K562 (cell line): ENCODE measurements around the gene TK1. TPM values are rescaled to one million over a fixed set of nuclear protein-coding genes. Genes with fewer than 3 reads are reported as not detected.
A peak's percentile ranks its signal among the peaks of the same experiment; 100 is the strongest.

Experiments
- CREB1 ChIP-seq, 2 experiments: sonication (generic) in 1 of 2; formaldehyde crosslinking in 1 of 2; IDR thresholded peaks; 2 replicates each; pipeline versions ENCODE4 v1.6.1 to v1.8.0; 2012 to 2022; ENCODE audit warnings: inconsistent platforms in 1 of 2, mild to moderate bottlenecking in 1 of 2, missing genetic modification reagents in 1 of 2, moderate library complexity in 1 of 2
- ETV5 ChIP-seq: sonication (generic); formaldehyde crosslinking; IDR thresholded peaks from 2 replicates; pipeline ENCODE4 v1.4.0; 2020; ENCODE audit warnings: low read depth, mild to moderate bottlenecking, missing genetic modification reagents
- FIP1L1 ChIP-seq: fragments of 200-400 bp; formaldehyde crosslinking; IDR thresholded peaks from 2 replicates; pipeline ENCODE4 v1.6.1; 2018; ENCODE audit warnings: mild to moderate bottlenecking, low read depth, low read length; ENCODE audit not compliant: poor library complexity, severe bottlenecking
- HNRNPLL ChIP-seq: fragments of 200-400 bp; formaldehyde crosslinking; IDR thresholded peaks from 2 replicates; pipeline ENCODE4 v1.6.1; 2017; ENCODE audit warnings: low read length, low read depth, mild to moderate bottlenecking; ENCODE audit not compliant: poor library complexity, severe bottlenecking
- IFI16 ChIP-seq: fragments of 250-450 bp; sonication (Bioruptor Pico); IDR thresholded peaks from 2 replicates; pipeline ENCODE4 v2.1.2; 2022; ENCODE audit warnings: mild to moderate bottlenecking, inconsistent platforms
- MAX ChIP-seq: sonication (generic); formaldehyde crosslinking; IDR thresholded peaks from 2 replicates; pipeline ENCODE4 v1.9.0; 2022; ENCODE audit warnings: mild to moderate bottlenecking, missing genetic modification reagents
- MNT ChIP-seq, 2 experiments: fragments of 450-650 bp; conservative IDR thresholded peaks; 2 replicates each; pipeline ENCODE4 v1.6.1; 2017; ENCODE audit warnings: mild to moderate bottlenecking in 2 of 2, moderate library complexity in 2 of 2
- MYNN ChIP-seq, 2 experiments: sonication (generic); formaldehyde crosslinking in 1 of 2; IDR thresholded peaks; 2 replicates each; pipeline versions ENCODE4 v1.5.0 to v1.6.1; 2016 to 2020; ENCODE audit warnings: antibody characterized with exemption in 1 of 2, missing genetic modification reagents in 1 of 2
- PCBP1 ChIP-seq: fragments of 200-400 bp; formaldehyde crosslinking; IDR thresholded peaks from 2 replicates; pipeline ENCODE4 v1.6.1; 2018; ENCODE audit warnings: mild to moderate bottlenecking, low read depth, low read length; ENCODE audit not compliant: poor library complexity, severe bottlenecking
- PTBP1 ChIP-seq: fragments of 200-400 bp; formaldehyde crosslinking; IDR thresholded peaks from 2 replicates; pipeline ENCODE4 v1.6.1; 2017; ENCODE audit warnings: low read depth, low read length
- RCOR1 ChIP-seq, 2 experiments: IDR thresholded peaks; 2 replicates each; pipeline ENCODE4 v1.6.1; 2012; ENCODE audit warnings: low read depth in 2 of 2, low read length in 2 of 2, borderline replicate concordance in 1 of 2, improper control_type of control experiment in 1 of 2
- STAG1 ChIP-seq: sonication (generic); formaldehyde crosslinking; IDR thresholded peaks from 2 replicates; pipeline ENCODE4 v1.5.0; 2020; ENCODE audit warnings: missing genetic modification reagents, borderline replicate concordance
- YY1 ChIP-seq, 3 experiments: IDR thresholded peaks; 2 replicates each; pipeline ENCODE4 v1.6.1; 2011; ENCODE audit warnings: low read length in 2 of 3, mild to moderate bottlenecking in 2 of 3, moderate library complexity in 2 of 3, borderline replicate concordance in 1 of 3, control low read depth in 1 of 3, low read depth in 1 of 3; ENCODE audit not compliant: insufficient read depth in 3 of 3, insufficient replicate concordance in 2 of 3, control insufficient read depth in 1 of 3, insufficient read length in 1 of 3; ENCODE audit errors: extremely low read depth in 1 of 3
- ZKSCAN1 ChIP-seq: fragments of 150-350 bp; IDR thresholded peaks from 2 replicates; pipeline ENCODE4 v1.6.1; 2016; ENCODE audit warnings: low read depth, low read length
- ZNF175 ChIP-seq: fragments of 200-800 bp; sonication (Bioruptor generic); IDR thresholded peaks from 2 replicates; pipeline ENCODE4 v1.6.1; 2016; ENCODE audit warnings: low read depth, mild to moderate bottlenecking, missing genetic modification characterization, missing compliant biosample characterization
- ZNF449 ChIP-seq: fragments of 250-450 bp; sonication (Bioruptor Pico); IDR thresholded peaks from 2 replicates; pipeline ENCODE4 v1.8.0; 2022; ENCODE audit warnings: moderate library complexity, mild to moderate bottlenecking, inconsistent platforms
- ZNF592 ChIP-seq: fragments of 450-650 bp; IDR thresholded peaks from 2 replicates; pipeline ENCODE4 v1.6.1; 2017; ENCODE audit warnings: antibody characterized with exemption, mild to moderate bottlenecking
- ZZZ3 ChIP-seq: fragments of 450-650 bp; IDR thresholded peaks from 2 replicates; pipeline ENCODE4 v1.6.1; 2016; ENCODE audit warnings: antibody characterized with exemption, mild to moderate bottlenecking, moderate library complexity
- polyA plus RNA-seq, 8 experiments: library from polyadenylated mRNA; depleted of rRNA in 4 of 8; stranded (reverse) in 5 of 8; unstranded in 3 of 8; fragments of >200 nt; fragmentation: Nextera tagmentation in 2 of 8; fragmentation: Illumina TruSeq in 1 of 8; extraction: Ambion mirVana in 2 of 8; extraction: Trizol in 1 of 8; gene quantifications; 2 replicates each; pipeline versions ENCODE4 v1.2.1 to v1.2.3, GENCODE V29; 2011 to 2014; ENCODE audit warnings: inconsistent platforms in 1 of 8, missing spikeins in 1 of 8
- total RNA-seq, 7 experiments: library from RNA; depleted of rRNA in 6 of 7; stranded (reverse); fragments of >200 nt in 6 of 7; fragmentation: Illumina TruSeq in 2 of 7; extraction: Trizol in 2 of 7; gene quantifications; 2 replicates each; pipeline versions ENCODE4 v1.2.1 to v1.2.3, GENCODE V29; 2011 to 2021; ENCODE audit warnings: low replicate concordance in 1 of 7

The TK1 gene
- total and polyA plus RNA-seq, 9 of the 15 experiments (the other 6 are each of a cell fraction or from before 2014, with no cell fraction given): 8.4 to 280 (median 103) TPM

GRCh38 chr17:78176548-78177025 is 10.3 kb downstream of the TK1 start (continued):
- TF ChIP-seq ZNF449 (no peak), MYNN (IDR thresholded peaks at IDR 0.05) (peak; percentile 69), MYNN (CRISPR knock-in tag; IDR thresholded peaks at IDR 0.05) (no peak), ZNF592 (peak; percentile 44; the same call in 1 of the 2 replicates), HNRNPLL (no peak), MNT (conservative IDR thresholded peaks at IDR 0.05) (peak in 1 of 2 experiments; percentile 39; a peak in 1 of 4 replicates), YY1 (IDR thresholded peaks at IDR 0.05; ENCODE audit: borderline replicate concordance in 1 of 3, control insufficient read depth in 1 of 3, extremely low read depth in 1 of 3, insufficient read depth in 3 of 3, insufficient read length in 1 of 3, insufficient replicate concordance in 2 of 3, low read depth in 1 of 3, low read length in 2 of 3) (peak in 2 of 3 experiments; percentile 66 to 81), IFI16 (CRISPR knock-in tag) (no peak), CREB1 (IDR thresholded peaks at IDR 0.05) (no peak; the same call in 1 of the 2 replicates), CREB1 (CRISPR knock-in tag; IDR thresholded peaks at IDR 0.05) (peak; percentile 48; the same call in 1 of the 2 replicates), PTBP1 (peak; percentile 28; the same call in 1 of the 2 replicates), ZNF175 (CRISPR knock-in tag) (no peak), ZZZ3 (no peak), STAG1 (CRISPR knock-in tag) (peak; percentile 62; the same call in 1 of the 2 replicates), ZKSCAN1 (0 out of 2 replicates have a peak, but pooled peaks have one; percentile 11), PCBP1 (no peak), FIP1L1 (peak; percentile 29), RCOR1 (IDR thresholded peaks at IDR 0.05; ENCODE audit: borderline replicate concordance in 1 of 2, low read depth in 2 of 2, low read length in 2 of 2) (peak in 1 of 2 experiments; percentile 44; a peak in 1 of 4 replicates), MAX (peak; percentile 69), ETV5 (CRISPR knock-in tag) (peak; percentile 46; the same call in 1 of the 2 replicates)
